DMS114 treated with DMSO at 0.1 percent for 48 hours (cell line): ENCODE measurements around the gene FILIP1L.
"Not testable (repeated sequence)": the region's sequence is repeated elsewhere in the genome, so short reads cannot be mapped to it uniquely, and the experiment has no call there.

ENCODE experiments used
- DNase-seq: peaks from one replicate; lab custom pipeline; 2025; ENCODE audit not compliant: unreplicated experiment; lab: John Stamatoyannopoulos, UW

The FILIP1L gene

DNA sequence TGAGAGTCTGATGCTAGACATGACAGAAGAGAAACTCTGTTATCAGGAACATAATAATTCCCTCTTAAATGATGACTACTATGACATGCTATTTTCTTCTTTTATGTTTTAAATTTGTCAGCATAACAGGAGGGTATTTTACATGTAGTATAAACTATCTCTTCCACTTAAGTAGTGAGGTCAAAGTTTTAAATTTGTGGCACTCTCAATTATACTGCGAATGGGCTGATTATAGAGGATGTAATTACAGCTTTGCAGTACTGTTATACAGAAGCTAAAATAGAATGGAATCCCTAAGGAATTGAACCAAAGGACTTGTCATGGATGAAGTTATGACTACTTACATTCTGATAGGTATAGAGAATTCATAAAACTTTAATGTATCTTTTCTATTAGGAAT lies 262.3 kb downstream of the FILIP1L start:
- DNase-seq, result no peak

DNA sequence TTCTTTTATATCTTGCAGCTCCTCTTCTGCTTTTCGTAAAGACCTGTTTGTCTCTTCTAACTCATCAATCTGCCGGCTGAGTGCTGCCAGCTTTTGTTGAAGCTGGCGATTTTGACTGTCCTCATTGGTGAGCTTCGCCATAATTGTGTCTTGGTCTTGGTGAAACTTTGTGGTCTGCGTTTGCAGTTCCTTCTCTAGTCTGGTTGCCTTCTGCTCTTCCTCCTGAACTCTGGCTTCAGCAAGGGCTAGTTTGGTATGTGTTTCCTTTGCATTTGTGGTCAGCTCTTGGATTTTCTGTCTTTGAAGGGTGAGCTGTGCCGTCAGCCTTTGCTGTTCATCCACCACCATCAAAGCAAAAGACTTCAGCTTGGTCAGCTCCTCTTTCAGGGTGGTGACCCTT lies 263.7 kb downstream of the FILIP1L start:
- no peak for DNase-seq

DNA sequence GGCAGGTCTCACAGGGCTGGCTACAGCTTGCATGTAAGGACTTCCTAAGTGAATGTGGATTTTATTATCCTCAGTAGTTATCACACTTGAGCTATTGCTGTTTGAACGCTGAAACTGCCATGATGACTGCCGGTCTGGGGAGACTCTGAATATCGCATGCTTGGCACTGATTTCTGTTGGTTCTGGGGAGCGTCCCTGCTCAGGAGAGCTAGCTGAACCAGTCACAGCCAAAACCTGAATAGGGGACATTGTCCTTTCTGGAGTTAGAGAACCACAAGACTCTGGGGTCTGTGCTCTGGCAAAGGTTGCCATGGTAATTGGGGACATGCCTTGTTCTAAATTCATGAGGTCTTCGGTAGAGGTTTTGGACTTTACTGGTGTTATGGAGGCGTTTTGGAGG lies 265.9 kb downstream of the FILIP1L start:
- no peak for DNase-seq

DNA sequence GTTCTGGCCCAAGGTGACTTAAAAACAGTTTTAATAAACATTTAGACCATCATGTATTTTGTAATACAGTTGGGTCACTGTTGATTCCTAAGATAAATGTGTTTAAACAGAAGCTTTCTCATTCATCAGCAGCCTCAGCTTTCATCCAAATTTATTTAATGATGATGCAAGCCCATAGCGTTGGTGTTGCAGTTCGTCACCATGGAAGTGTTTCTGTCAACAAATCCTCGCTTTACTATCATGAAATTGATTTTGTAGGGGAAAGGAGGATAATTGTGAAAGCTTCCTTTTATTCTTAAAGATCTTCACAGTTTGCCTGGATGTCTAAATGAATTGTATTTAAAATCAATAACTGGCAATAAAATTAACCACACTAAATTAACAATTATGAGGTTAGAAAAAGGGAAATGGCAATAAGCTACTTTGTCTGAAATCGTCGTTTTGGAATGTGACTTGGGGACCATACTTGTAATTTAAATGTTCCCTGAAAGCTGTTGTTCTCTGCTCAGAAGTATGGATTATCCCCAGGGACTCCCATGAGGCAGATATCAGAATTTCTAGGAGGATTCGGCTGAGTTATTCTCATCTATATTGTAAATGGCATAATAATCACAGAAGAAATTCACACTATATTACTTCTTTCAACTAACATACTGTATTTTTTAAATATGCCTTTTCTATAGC lies 267.7 kb downstream of the FILIP1L start:
- no peak for DNase-seq

DNA sequence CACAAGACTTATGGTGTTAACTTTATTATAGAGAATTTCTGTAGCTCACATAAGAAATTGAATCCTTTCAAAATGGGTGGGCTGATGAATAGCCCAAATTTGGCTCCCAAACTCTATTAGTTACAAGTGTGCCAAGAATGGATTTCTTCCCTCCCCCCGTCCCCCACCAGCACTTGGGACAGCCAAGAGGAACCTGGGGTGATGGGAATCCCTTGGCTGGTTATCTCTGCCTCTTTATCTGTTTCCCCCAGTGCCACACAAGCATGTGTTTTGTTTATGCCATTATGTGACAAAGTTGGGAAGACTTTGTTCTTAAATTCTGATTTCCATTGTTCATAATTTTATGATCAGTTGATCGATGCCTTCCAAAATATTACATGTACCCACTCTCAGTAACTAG lies 268.3 kb downstream of the FILIP1L start:
- DNase-seq, result no peak

DNA sequence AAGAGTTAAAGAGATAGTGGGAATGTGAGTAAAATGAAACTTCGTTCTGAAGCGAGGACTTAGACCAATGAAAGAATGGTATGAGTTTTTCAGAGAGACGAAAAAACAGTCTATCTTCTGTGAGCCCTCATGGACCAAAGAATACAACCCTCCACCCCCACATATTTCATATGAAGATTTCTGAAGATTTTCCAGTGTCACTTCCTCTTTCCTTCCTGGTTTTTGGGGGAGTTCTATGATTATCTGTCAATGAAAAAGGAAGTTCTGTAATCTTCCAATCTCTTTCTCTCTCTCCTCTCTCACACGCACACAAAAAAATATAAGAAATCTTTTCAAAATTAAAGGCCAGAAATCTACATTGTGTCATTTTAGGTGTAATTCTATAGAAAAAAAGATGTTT lies 269.0 kb downstream of the FILIP1L start:
- no peak for DNase-seq

DNA sequence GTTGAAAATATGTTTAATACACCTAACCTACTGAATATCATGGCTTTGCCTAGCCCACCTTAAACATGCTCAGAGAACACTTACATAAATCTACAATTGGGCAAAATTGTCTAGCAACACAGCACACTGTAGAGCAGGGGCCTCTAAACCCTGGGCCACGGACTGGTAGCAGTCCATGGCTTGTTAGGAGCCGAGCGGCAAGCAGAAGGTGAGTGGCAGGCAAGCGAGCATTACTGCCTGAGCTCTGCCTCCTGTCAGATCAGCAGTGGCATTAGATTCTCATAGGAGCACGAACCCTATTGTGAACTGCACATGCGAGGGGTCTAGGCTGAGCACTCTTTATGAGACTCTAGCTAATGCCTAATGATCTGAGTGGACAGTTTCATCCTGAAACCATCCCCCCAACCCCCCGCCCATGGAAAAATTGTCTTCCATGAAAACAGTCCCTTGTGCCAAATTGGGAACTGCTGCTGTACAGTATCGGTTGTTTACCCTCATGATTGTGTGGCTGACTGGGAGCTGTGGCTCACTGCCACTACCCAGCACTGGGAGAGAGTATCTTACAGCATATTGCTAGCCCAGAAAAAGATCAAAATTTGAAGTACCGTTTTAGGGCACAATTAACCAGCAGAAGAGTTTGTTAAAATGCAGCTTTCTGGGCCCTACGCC lies 270.6 kb downstream of the FILIP1L start:
- no peak for DNase-seq

DNA sequence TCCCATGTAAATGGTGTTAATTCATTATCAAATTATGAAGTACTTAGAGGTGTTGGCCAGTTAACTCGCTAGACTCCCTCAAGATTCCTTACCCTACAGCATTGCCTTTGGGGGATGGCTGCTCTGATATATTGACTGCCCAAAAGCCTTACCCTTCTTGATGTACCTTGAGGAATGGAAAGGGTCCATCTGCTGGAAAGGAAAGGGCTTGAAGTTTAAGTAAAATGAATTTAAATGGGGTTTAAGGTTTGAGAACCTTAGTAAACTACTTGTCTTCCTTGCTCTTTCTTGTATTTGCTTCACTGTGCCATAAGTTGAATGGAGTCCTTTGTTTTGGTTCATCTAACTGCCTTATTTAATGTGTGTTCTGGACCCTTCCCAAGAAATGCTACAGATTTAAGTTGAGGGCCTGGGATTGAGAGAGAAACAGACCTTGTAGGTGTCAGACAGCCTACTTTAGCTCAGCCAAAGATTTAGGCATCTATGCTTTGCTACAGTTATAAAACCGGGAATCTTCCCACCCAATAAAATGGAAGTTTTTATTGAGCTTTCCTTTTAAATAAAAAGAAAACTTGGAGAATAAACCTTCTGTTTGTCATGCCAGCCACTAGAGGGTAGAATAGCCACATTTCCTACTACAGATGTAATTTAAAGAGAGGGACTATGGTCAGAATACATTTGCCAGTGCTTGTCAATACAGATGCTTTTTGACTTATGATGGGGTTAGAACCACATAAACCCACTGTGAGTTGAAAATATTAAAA lies 271.3 kb downstream of the FILIP1L start:
- peak; percentile 30 for DNase-seq

DNA sequence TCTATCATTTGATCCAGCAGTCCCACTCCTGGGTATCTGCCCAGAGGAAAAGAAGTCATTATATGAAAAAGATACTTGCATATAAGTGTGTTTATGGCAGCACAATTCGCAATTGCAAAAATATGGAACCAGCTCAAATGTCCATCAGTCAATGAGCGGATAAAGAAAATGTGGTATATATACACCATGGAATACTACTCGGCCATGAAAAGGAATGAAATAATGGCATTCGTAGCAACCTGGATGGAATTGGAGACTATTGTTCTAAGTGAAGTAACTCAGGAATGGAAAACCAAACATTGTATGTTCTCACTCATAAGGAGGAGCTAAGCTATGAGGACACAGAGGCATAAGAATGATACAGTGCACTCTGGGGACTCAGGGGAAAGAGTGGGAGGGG lies 272.4 kb downstream of the FILIP1L start:
- not testable (repeated sequence) for DNase-seq

DNA sequence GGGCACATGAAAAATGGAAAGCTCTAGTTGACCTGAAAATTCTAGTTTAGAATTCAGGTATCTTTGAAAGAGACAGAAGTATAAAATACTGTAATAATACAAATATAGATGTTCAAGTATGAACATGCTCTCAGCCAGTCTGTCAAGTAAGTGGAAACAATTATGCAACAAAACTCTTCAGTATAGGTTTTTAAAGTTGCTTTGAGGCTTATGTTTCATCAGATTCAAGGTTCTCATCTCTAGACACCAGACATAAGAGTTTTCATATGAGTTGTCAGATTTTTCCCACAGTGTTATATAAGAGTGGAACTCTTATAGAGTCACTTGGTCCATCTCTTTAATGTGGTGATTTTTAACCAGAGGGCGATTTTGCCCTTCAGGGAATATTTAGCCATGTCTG lies 274.7 kb downstream of the FILIP1L start:
- no peak for DNase-seq

DNA sequence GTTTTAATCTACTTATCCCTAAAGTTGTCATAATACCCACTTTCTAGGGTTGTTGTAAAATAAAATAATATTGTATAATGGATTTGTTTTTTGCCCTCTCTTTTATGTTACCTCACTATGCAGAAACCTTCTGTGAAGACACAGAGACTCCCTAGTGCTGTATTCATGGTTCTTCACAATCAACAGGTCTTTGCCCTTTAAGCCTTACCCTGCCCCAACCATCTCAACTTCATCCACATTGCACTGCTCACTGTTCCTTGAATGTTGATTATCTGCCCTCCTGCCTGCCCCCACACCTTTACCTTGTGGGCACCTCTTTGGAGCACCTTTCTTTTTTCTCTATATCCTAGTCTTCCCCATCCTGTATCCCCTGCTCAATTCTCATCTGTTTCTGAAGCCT lies 275.5 kb downstream of the FILIP1L start:
- no peak for DNase-seq

DNA sequence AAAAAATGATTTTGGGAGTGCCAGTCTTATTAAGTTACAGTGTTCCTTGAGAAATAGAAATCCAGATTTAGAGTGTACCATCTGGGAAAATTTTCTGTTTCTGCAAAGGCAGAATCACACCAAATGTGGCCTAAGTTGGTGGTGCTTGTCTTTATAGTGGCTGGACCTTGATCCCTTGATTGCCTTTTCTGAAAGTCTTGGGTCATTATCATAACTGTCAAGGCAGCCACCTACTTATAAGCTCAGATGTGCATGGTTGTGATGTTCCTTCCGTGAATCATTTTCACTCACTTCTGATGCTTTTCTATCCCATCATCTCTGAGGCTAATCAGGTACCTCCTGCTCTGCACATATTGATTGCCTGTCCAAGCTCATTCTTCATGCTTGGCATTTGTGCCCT lies 276.6 kb downstream of the FILIP1L start:
- DNase-seq, result no peak

DNA sequence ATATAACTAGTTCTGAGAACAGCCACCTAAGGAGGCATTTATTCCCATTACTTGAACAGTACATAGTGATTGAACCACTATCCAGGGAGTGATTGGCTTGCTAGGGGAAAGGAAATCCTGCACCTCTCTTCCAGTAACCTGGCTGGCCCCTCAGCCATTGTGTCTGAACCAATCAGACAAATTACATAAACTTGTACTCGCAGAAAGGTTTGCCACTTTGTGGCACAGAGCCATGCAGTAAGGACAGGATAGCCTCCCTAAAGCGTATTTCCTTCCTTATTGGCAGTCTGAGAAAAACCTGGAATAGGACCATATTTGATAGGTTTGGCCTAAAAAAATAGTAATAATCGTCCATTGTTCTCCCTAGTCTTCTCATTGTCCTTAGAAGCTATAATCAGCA lies 277.6 kb downstream of the FILIP1L start:
- DNase-seq, result no peak

DNA sequence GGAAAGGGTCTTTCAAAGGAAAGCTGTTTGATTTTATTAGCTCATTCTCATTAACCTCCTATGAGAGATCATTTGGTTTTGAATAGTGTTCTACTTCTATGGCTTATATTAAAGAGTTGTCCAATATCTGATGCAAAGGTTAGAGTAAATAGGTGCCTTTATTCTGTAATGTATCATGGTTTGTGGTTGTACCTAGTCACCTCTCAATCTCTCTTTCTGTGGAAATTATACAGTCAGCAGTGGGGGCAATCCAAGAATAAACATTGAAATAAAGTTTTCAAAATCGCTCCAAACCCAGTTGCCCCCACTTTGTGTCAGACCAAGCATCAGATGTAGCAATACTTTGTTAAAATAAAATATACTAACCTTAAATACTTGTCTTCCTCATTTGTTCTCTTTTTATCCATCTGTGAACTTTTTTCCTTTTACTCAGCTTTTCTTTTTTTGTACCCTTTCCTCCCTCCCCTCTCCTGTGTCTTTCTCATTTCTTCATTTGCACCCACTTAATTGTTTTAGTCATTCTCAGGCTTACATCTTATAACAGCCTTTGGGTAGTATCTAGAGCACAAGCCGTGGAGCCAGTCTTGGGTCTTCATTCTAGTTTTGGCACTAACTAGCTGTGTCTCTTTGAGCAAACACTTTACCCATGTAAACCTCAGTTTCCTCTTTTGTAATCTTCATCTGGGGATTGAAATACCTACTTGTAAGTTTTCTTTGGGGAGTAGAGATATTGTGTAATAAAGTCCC lies 279.9 kb downstream of the FILIP1L start:
- no peak for DNase-seq

DNA sequence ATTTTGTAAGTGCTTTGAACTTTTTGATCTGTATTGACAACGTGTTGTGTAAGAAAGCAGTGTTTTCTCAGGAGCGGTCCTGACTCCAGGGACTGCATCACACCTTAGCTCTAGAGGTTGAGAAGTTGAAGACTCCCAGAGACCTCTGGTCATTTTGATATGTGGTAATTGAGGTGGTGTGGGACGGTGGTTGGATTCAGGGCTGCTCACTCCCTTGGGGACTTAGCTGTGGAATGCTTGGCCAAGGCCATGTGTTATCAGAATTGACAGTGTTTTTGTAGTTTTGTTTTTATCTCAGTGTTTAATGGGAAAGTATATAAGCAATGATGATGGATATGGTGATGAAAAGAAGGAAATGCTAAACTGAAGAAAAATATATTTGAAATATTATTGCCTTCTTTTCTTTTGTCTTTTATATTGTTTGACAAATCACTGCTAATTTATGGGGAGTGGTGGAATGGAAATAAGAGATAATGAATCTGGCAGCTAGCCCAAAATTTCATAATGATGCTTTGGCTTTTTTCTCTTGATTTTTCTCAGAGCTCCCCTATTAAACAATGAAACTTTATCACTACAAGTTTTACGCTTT lies 280.6 kb downstream of the FILIP1L start:
- no peak for DNase-seq

DNA sequence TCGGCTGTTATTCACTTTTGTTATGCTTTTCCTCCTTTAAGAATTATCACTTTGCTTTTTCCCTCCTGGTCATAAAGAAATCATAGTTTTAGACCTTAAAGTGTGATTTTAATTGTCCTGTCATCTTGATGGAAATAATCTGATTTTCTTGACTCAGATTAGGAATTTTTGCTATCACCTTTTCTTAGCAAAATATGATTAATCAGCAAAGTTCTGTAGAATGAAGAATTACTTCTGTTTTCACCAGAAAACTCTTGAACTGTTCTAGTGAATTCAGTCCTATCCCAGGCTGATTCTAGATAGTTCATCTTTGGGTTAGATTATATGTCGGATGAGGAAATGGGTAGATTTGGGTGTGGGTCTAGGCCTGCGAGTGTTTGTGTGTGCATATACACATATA lies 284.5 kb downstream of the FILIP1L start:
- DNase-seq, result no peak

DNA sequence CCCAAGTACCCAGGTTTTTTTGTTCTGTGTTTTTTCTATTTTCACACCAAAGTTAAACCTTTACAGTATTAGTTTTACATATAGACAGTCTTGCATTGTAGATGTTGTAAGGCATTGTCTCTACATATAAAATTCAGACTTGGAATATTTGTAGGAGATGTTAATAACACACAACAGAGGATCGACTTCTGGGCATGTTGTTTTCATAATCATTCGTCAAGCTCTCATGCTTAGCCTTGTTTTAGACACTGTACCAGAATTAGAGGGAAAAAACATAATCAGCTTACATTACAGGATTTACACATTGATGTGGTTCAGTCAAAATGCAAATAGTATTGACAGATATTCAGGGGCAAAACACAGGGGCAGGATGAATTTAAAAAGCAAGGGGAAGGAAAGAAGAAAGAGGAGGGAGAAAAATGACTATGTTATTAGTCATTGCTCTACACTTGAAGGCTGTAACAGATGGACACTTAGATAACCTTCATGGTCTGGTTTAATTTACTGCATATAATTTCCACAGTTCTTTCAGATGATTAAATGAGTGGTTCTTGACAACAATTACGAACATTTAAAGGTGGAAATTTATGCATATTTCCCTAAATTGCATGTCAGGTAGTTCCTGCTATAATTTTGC lies 289.2 kb downstream of the FILIP1L start:
- DNase-seq, result no peak

DNA sequence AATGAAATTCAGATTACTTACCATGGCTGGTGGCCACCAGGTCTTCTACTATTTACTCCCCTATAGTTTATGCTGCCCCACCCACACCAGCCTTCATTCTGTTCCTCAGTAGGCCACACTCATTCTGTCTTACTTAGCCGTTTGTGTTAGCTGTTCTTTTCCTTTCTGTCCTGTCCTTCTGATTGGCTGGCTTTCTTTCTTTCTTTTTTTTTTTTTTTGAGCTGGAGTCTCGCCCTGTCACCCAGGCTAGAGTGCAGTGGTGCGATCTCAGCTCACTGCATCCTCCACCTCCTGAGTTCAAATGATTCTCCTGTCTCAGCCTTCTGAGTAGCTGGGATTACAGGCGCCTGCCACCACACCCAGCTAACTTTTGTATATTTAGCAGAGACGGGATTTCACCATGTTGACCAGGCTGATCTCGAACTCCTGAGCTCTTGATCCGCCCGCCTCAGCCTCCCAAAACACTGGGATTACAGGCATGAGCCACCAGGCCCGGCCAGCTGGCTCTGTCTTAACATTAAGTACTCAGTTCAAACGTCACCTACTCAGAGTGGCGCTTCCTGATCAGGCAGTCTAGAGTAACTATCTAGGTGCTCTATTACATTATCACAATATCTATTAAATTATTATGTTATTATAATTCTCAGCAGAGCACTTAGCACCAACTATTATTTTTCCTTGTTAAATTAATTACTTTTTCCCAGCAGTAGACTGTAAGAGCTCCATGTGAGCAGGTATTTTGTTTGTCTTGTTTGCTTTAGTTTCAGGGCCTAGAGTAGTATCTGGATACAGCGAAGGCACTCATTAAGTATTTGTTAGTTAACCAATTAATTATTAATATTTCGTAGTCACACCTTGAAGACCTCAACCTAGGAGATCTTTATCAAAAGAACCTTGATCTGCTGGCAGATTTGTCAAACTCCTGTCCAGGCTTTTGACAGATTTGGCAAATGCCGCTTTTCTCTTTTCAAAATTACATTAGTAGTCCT lies 290.3 kb downstream of the FILIP1L start:
- no peak for DNase-seq

DNA sequence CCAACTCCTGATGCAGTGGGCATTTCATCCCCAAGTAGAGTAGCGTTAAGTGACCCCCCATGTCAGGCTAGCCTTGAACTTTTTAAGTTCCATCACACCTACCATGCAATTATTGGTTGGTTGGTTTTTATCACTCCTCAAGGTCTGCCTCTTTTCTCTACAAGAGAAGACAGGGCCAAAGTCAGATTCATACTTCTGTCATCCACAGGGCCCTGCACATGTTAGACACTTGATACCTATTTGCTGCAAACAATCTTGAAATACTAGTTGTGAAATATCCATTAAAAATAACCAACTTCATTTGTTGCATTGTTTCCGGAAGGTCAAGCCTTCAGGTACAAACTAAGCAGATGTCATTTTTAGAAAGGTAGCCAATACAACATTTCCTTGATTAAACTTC lies 295.5 kb downstream of the FILIP1L start:
- DNase-seq, result no peak
